GM12878 (cell line): Measurements from ENCODE around the gene USO1. TPM values are rescaled to one million over a fixed set of nuclear protein-coding genes. Genes with fewer than 3 reads are reported as not detected.

ENCODE experiments used
- ATAC-seq: fragments of 200-7000 bp; cut with Tn5 transposase; 3 replicates; pipeline ENCODE4 v1.9.1; 2020; ENCODE audit warnings: mild to moderate bottlenecking, moderate library complexity
- BruUV-seq: library from RNA; stranded (reverse); fragments of 400-500 nt; replicated peaks from 2 replicates; lab custom pipeline; 2021; lab: Mats Ljungman, UMichigan
- CTCF ChIA-PET: fragments of 300-600 bp; sonication (Branson Sonifier 250); formaldehyde crosslinking; extraction: SDS; loops from one replicate; lab custom pipeline; 2021; ENCODE audit warnings: inconsistent platforms; lab: Yijun Ruan, JAX
- POLR2A ChIA-PET: fragments of 350-600 bp; formaldehyde crosslinking; extraction: SDS; loops from one replicate; lab custom pipeline; 2021; ENCODE audit warnings: inconsistent platforms; lab: Charles Lee
- RAD21 ChIA-PET: fragments of 300-600 bp; sonication (Branson Sonifier 250); formaldehyde crosslinking; loops from one replicate; lab custom pipeline; 2023; ENCODE audit warnings: antibody characterized with exemption; ENCODE audit not compliant: unreplicated experiment; lab: Charles Lee
- SMC1A ChIA-PET: fragments of 300-600 bp; sonication (Branson Sonifier 250); formaldehyde crosslinking; loops from one replicate; lab custom pipeline; 2023; ENCODE audit not compliant: unreplicated experiment, uncharacterized antibody; lab: Charles Lee
- DNase-seq: peaks from one replicate; pipeline ENCODE4 v3.0.0-alpha.2; 2011; ENCODE audit warnings: low read depth, low spot score
- FAIRE-seq: peaks from 3 replicates; lab custom pipeline; 2011; peaks lifted over from hg19 to GRCh38; lab: Jason Lieb, UNC
- H2AFZ ChIP-seq: 2 replicates; pipeline ENCODE4 v1.6.0; 2011; ENCODE audit warnings: low read depth, low read length, control low read depth; ENCODE audit not compliant: control insufficient read depth
- H3K27ac ChIP-seq: 2 replicates; pipeline ENCODE4 v1.5.1; 2011; ENCODE audit warnings: control low read depth; ENCODE audit not compliant: control insufficient read depth, insufficient read depth
- H3K27me3 ChIP-seq, 2 experiments: replicated peaks in 1 of 2; 2 replicates each; pipeline versions ENCODE4 v1.6.0 to v1.6.1; 2011; ENCODE audit warnings: low read length in 1 of 2; ENCODE audit not compliant: control insufficient read depth in 2 of 2, insufficient read depth in 2 of 2
- H3K36me3 ChIP-seq, 2 experiments: 2 replicates each; pipeline ENCODE4 v1.5.1; 2011; ENCODE audit warnings: low read length in 1 of 2; ENCODE audit not compliant: control insufficient read depth in 2 of 2, insufficient read depth in 2 of 2
- H3K4me1 ChIP-seq: 2 replicates; pipeline ENCODE4 v1.6.1; 2011; ENCODE audit warnings: mild to moderate bottlenecking, low read length, moderate library complexity, mixed read lengths; ENCODE audit not compliant: control insufficient read depth, insufficient read depth
- H3K4me2 ChIP-seq: 2 replicates; pipeline ENCODE4 v1.6.0; 2011; ENCODE audit warnings: control low read depth; ENCODE audit not compliant: control insufficient read depth, insufficient read depth
- H3K4me3 ChIP-seq: fragments of 200-600 bp; sonication (generic); 2 replicates; pipeline ENCODE4 v1.5.1; 2016
- H3K79me2 ChIP-seq: 2 replicates; pipeline ENCODE4 v1.6.0; 2011; ENCODE audit warnings: low read length; ENCODE audit not compliant: control insufficient read depth, insufficient read depth
- H3K9ac ChIP-seq: 2 replicates; pipeline ENCODE4 v1.8.0; 2011; ENCODE audit warnings: low read length, control low read depth, mixed read lengths; ENCODE audit not compliant: control insufficient read depth, insufficient read depth
- H3K9me3 ChIP-seq: replicated peaks from 3 replicates; pipeline ENCODE4 v1.5.1; 2011; ENCODE audit warnings: mild to moderate bottlenecking, low read length; ENCODE audit not compliant: control insufficient read depth, insufficient read depth
- H4K20me1 ChIP-seq: 2 replicates; pipeline ENCODE4 v1.6.0; 2011; ENCODE audit not compliant: control insufficient read depth, insufficient read depth
- BCL11A ChIP-seq: IDR thresholded peaks from 2 replicates; pipeline ENCODE4 v1.6.1; 2011; ENCODE audit warnings: low read depth, low read length
- CBX3 ChIP-seq: fragments of 200-600 bp; sonication (generic); IDR thresholded peaks from 2 replicates; pipeline ENCODE4 v1.6.1; 2016; ENCODE audit warnings: low read depth, borderline replicate concordance
- CREM ChIP-seq: IDR thresholded peaks from 2 replicates; pipeline ENCODE4 v1.6.1; 2014; ENCODE audit warnings: antibody characterized with exemption, low read depth
- JUNB ChIP-seq: IDR thresholded peaks from 2 replicates; pipeline ENCODE4 v1.6.1; 2016; ENCODE audit warnings: antibody characterized with exemption, mild to moderate bottlenecking
- JUND ChIP-seq: IDR thresholded peaks from 2 replicates; pipeline ENCODE4 v1.6.1; 2012; ENCODE audit warnings: low read depth, mild to moderate bottlenecking, low read length, improper control_type of control experiment, moderate library complexity
- LARP7 ChIP-seq: fragments of 450-650 bp; IDR thresholded peaks from 2 replicates; pipeline ENCODE4 v1.6.1; 2017; ENCODE audit warnings: mild to moderate bottlenecking
- MAX ChIP-seq: IDR thresholded peaks from 2 replicates; pipeline ENCODE4 v1.6.1; 2012; ENCODE audit warnings: low read depth, low read length, improper control_type of control experiment
- MTA3 ChIP-seq: IDR thresholded peaks from 2 replicates; pipeline ENCODE4 v1.6.1; 2012; ENCODE audit warnings: low read length, inconsistent platforms, borderline replicate concordance
- NKRF ChIP-seq: fragments of 450-650 bp; conservative IDR thresholded peaks from 2 replicates; pipeline ENCODE4 v1.6.1; 2017; ENCODE audit warnings: mild to moderate bottlenecking, moderate library complexity
- NR2C2 ChIP-seq: IDR thresholded peaks from 2 replicates; pipeline ENCODE4 v1.6.1; 2011; ENCODE audit warnings: borderline replicate concordance, low read depth; ENCODE audit not compliant: control insufficient read depth, insufficient read length
- PML ChIP-seq: IDR thresholded peaks from 2 replicates; pipeline ENCODE4 v1.6.1; 2012; ENCODE audit warnings: low read length, inconsistent platforms
- RAD51 ChIP-seq: fragments of 450-650 bp; IDR thresholded peaks from 2 replicates; pipeline ENCODE4 v1.6.1; 2016; ENCODE audit warnings: moderate library complexity, mild to moderate bottlenecking, inconsistent platforms
- RUNX3 ChIP-seq: IDR thresholded peaks from 2 replicates; pipeline ENCODE4 v1.6.1; 2012; ENCODE audit warnings: low read length, inconsistent platforms
- STAT1 ChIP-seq: fragments of 450-650 bp; conservative IDR thresholded peaks from 2 replicates; pipeline ENCODE4 v1.6.1; 2014; ENCODE audit warnings: antibody characterized with exemption, mild to moderate bottlenecking
- TAF1 ChIP-seq: IDR thresholded peaks from 2 replicates; pipeline ENCODE4 v1.6.1; 2011; ENCODE audit warnings: mild to moderate bottlenecking, low read depth, low read length, borderline replicate concordance
- ZNF592 ChIP-seq: fragments of 450-650 bp; IDR thresholded peaks from 2 replicates; pipeline ENCODE4 v1.6.1; 2017; ENCODE audit warnings: mild to moderate bottlenecking, moderate library complexity
- ZNF622 ChIP-seq: fragments of 450-650 bp; IDR thresholded peaks from 2 replicates; pipeline ENCODE4 v1.6.1; 2017; ENCODE audit warnings: mild to moderate bottlenecking, inconsistent platforms
- WGBS: methylation state at CpG from one replicate; pipeline ENCODE4 v1.1.6; 2016; ENCODE audit warnings: low lambda C conversion rate; ENCODE audit not compliant: insufficient replicate concordance, insufficient coverage; ENCODE audit errors: missing lambda C conversion rate; 5-methylcytosine and 5-hydroxymethylcytosine counted together
- in situ Hi-C: fragments of 300-500 bp; cut with MboI; formaldehyde crosslinking; loops from 9 replicates; pipeline ENCODE4 v1.14.3; 2018; ENCODE audit warnings: mixed read lengths
- intact Hi-C: fragments of 100-400 bp; cut with micrococcal nuclease; formaldehyde crosslinking; loops from one replicate; pipeline ENCODE4 v1.14.2; 2022; ENCODE audit not compliant: unreplicated experiment
- polyA plus RNA-seq, 11 experiments: library from polyadenylated mRNA; depleted of rRNA in 4 of 11; unstranded in 6 of 11; stranded (reverse) in 5 of 11; fragments of >200 nt; fragmentation: Nextera tagmentation in 4 of 11; fragmentation: Illumina TruSeq in 1 of 11; extraction: Ambion mirVana in 4 of 11; extraction: Trizol in 1 of 11; gene quantifications; 1 replicate in 1 of 11; 2 replicates in 10 of 11; pipeline versions ENCODE4 v1.2.1 to v1.2.3, GENCODE V29; 2011 to 2016; ENCODE audit warnings: inconsistent platforms in 2 of 11, missing spikeins in 2 of 11, low read depth in 1 of 11
- total RNA-seq, 4 experiments: library from RNA; depleted of rRNA in 3 of 4; stranded (reverse); fragments of >200 nt in 3 of 4; fragmentation: Illumina TruSeq in 1 of 4; extraction: Trizol in 1 of 4; gene quantifications; 2 replicates each; pipeline versions ENCODE4 v1.2.1 to v1.2.3, GENCODE V29; 2013 to 2021

The USO1 gene
- total and polyA plus RNA-seq, 10 of the 15 experiments (the other 5 are each of a cell fraction or from before 2014, with no cell fraction given) = 19.4 to 79.7 (median 59.6) TPM

- no peak overlapping the region for H3K4me2 ChIP-seq
- no peaks in the 10 kb centered on the region for H3K36me3 ChIP-seq
- H3K79me2 ChIP-seq = no peaks in the 10 kb centered on the region
- 18% methylated on average over 1 of the region's 1 CpG for WGBS
- no peaks in the 10 kb centered on the region for H3K4me1 ChIP-seq
- H2AFZ ChIP-seq = no peak overlapping the region
- no peak for TF ChIP-seq NR2C2
- no peak for TF ChIP-seq BCL11A
- no peak for TF ChIP-seq ZNF592
- TF ChIP-seq MAX = no peak
- no peak for TF ChIP-seq RUNX3
- no peak for TF ChIP-seq ZNF622
- TF ChIP-seq RAD51 = no peak
- TF ChIP-seq LARP7 = no peak
- no peak for TF ChIP-seq MTA3
- TF ChIP-seq STAT1 = no peak
- no peak for TF ChIP-seq JUNB
- no peak for TF ChIP-seq JUND
- TF ChIP-seq PML = no peak
- no peak for TF ChIP-seq NKRF
- TF ChIP-seq TAF1 = no peak
- no peak for TF ChIP-seq CREM
- TF ChIP-seq CBX3 = no peak
- H3K27me3 ChIP-seq = no peaks in the 10 kb centered on the region
- H3K4me3 ChIP-seq = no peak overlapping the region
- FAIRE-seq (no peak), DNase-seq (no peak), ATAC-seq (no peak)
- no peak overlapping the region for H3K27ac ChIP-seq
- ChIA-PET SMC1A (no interaction called here), RAD21 (interaction anchor here (0.7 kb wide), 1 partner anchor 227 kb away, joined by 3 read pairs; no protein-coding TSS in a partner anchor), CTCF (interaction anchor here (0.6 to 1.0 kb wide), 3 partner anchors 16 to 1571 kb away, joined by 3 to 4 read pairs (median 3); no protein-coding TSS in a partner anchor), POLR2A (no interaction called here)
- H3K9ac ChIP-seq = no peak overlapping the region
- no TSS peak for BruUV-seq
- in situ Hi-C loops = no loop called here
- H3K9me3 ChIP-seq = no peaks in the 10 kb centered on the region
- intact Hi-C loops = no loop called here
- H4K20me1 ChIP-seq = no peaks in the 10 kb centered on the region
These were observed 106.5 kb downstream of the USO1 start for GRCh38 chr4:75830906-75831305.
